Esophagus squamous epithelium (tissue), 4 donors: ENCODE results near the gene ETNK1.

ENCODE experiments used
- POLR2A ChIP-seq, 4 donors: fragments of 450-650 bp; IDR thresholded peaks; one replicate each; pipeline ENCODE4 v1.6.1; 2017; ENCODE audit warnings: antibody characterized with exemption in 4 of 4, mild to moderate bottlenecking in 4 of 4, moderate library complexity in 3 of 4
- TF ChIP-seq, protein P1 (sequence below), 6 experiments: fragments of 450-650 bp in 4 of 6; fragments of 200-600 bp in 2 of 6; sonication (generic) in 2 of 6; IDR thresholded peaks; one replicate each; pipeline ENCODE4 v1.5.1; 2016 to 2019; ENCODE audit warnings: antibody characterized with exemption in 6 of 6, mild to moderate bottlenecking in 4 of 6, moderate library complexity in 4 of 6

DNA sequence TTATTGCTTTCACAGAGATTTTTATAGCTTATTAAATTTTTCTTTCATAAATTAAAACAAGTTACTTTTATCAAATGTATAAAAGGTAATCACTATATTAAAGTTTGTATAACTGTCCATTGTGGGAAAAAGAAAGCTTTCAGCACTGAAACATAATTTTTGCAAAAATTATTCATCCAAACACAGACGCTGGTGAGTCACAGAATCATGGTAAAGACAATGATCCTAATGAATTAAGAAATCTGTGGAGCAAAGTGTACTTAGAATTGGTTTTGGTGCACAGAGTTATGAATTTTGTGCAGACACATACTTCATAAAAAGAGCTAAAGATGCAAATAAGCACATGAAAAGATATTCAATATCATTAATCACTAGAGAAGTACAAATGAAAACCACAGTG lies 48.9 kb upstream of the ETNK1 start:
- TF ChIP-seq, protein P1, sequence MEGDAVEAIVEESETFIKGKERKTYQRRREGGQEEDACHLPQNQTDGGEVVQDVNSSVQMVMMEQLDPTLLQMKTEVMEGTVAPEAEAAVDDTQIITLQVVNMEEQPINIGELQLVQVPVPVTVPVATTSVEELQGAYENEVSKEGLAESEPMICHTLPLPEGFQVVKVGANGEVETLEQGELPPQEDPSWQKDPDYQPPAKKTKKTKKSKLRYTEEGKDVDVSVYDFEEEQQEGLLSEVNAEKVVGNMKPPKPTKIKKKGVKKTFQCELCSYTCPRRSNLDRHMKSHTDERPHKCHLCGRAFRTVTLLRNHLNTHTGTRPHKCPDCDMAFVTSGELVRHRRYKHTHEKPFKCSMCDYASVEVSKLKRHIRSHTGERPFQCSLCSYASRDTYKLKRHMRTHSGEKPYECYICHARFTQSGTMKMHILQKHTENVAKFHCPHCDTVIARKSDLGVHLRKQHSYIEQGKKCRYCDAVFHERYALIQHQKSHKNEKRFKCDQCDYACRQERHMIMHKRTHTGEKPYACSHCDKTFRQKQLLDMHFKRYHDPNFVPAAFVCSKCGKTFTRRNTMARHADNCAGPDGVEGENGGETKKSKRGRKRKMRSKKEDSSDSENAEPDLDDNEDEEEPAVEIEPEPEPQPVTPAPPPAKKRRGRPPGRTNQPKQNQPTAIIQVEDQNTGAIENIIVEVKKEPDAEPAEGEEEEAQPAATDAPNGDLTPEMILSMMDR (IDR thresholded peaks at IDR 0.05) = no peak
- no peak for TF ChIP-seq POLR2A (IDR thresholded peaks at IDR 0.05)
